AG08396 (cell line): ENCODE results near the gene SSC5D.
A peak's percentile ranks its signal among the peaks of the same experiment; 100 is the strongest.
"Not testable (repeated sequence)": the region's sequence is repeated elsewhere in the genome, so short reads cannot be mapped to it uniquely, and the experiment has no call there.

Experiments used
- DNase-seq: peaks from one replicate; pipeline ENCODE4 v3.0.0; 2012; ENCODE audit warnings: low spot score, mixed read lengths

The SSC5D gene

DNA sequence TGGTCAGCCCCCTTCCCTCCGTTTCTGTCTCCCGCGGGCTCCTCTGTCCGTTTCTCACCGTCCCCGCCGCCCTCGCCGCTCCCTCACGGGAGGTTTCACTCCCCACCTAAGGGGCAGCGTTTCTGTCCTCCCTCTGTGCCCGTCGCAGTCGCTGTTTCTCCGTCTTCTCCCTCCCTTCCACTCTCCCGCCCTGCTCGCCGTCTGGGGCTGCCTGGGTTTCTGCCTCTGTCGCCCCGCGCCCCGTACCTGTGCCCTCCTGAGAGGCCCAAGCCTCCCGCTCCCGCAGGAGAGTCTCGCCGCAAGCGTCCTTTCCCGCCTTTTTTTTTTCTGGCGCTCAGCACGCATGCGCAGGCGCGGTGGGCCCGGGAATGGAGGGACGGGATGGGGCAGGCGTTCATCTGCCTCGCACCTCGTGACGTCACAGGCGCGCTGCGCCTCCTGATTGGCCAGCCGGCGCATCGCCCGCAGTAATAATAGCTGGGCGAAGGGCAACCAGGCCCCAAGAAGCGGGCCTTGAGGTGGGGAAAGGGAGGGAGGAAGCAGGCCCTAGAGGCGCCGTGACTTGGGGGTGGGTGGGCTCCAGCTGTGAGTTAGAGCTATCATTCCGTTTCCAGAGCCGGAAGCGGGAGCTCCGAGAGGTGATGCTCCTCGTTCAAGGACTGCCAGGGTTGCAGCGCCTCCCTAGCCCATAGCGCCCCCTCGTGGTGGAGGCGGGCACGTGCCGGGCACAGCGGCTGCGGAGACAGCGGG is 15.4 kb downstream of the SSC5D start:
- peak; percentile 99 for DNase-seq

DNA sequence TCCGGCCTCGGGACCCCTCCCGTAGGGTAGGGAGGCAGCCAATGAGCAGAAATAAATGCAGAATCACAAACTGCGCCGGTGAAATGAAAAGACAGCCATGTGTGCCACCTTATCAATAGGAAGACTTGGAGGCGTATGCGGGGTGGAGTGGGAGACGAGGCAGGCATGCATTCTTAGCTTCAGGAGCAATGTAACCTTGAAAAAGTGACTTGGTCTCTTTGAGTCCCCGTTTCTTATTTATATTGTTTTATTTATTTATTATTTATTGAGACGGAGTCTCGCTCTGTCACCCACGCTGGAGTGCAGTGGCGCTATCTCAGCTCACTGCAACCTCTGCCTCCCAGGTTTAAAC is 16.0 kb downstream of the SSC5D start:
- DNase-seq = no peak

DNA sequence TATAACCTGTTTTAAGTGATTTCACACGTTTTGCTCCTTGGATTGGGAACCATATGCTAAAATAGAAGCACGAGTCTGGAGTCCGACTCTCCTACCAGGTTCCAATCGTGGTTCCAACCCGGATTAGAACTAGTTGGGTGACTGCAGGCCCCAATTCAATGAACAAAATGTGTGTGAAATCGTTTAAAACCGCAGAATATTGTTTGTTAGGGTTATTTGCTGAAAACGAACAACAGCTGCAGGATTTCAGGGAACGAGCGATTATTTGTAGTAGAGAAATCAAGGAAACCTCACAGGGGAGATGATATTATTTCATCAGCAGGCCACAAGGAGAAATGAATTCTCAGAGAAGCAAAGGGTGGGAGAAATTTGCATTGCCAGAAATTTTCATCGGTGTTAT is 16.7 kb downstream of the SSC5D start:
- DNase-seq = no peak

DNA sequence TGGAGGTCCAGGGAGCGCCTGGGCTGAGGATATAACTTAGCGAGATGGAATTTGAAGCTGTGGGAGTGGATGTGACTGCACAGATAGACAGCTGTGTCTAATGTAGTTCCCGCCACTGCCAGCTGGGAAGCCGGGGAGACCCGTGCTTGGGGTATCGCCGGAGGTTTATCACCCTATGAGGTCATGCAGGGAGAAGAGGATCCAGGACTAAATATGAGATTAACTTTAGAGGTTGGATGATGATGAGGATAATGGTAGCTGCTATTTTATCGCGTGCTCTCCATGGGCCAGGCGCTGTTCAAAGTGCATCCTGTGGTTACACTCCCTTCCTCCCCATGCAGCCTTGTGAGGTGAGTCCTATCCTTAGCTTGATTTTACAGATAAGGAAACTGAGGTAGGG is 19.9 kb downstream of the SSC5D start:
- DNase-seq = no peak

DNA sequence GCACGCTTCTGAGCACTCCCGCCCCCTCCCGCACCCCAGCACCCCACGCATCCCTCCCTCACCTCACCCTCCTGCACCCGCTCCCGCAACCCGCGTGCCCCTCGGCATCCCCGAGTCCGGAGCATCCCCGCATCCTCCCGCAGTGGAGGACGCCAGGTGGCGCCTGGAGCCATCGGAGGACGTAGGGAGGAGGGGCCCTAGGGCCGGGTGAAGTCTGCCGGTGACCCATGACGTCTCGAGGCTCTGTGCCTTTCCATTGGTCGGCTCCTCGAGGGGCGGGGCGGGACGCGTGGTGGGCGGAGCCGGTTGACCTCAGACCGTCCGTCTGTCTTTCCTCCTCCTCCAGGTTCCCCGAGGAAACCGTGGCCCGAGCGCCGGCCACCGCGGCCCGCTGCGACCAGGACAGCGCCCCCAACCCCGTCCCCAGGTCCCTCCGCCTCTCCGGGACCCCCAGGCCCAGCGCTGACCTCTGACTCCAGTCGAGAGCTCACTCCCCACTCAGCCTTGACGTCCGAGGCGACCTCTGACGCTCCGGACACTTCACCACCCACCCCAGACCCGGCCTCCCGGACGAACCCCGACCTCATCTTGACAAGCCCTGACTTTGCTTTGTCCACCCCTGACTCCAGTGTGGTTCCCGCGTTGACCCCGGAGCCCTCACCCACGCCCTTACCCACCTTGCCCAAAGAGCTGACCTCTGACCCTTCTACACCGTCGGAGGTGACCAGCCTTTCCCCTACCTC is 28.8 kb downstream of the SSC5D start:
- peak; percentile 100 for DNase-seq

DNA sequence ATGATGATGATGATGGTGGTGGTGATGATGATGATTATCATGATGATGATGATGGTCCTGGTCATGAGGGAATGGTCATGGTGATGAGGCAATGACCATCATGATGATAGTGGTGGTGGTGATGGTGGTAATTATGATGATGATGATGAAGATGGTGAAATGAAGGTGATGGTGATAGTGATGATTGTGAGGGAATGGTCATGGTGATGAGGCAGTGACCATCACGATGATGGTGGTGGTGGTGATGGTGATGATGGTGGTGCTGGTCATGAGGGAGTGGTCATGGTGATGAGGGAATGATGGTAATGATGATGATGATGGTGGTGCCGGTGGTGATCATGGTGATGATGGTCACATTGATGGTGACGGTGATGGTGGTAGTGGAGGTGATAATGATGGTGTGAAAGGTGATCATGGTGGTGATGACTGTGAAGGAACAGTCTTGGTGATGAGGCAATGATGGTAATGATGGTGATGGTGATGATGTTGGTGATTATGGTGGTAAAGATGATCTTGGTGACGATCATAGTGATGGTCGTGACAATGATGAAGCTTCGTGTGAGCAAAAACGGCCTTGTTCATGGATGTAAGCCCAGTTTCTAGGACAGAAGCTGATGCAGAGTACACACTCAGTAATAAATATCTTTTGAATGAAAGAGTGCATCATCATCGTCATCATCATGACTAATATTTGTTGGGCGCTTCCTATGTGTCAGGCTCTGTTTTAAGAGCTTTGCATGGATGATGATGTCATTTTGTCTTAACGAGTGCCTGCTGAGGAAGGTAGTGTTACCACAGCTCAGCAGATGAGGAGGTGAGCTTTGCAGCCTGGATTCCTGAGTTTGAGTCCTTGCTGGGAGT is 31.4 kb downstream of the SSC5D start:
- peak; percentile 80 for DNase-seq

DNA sequence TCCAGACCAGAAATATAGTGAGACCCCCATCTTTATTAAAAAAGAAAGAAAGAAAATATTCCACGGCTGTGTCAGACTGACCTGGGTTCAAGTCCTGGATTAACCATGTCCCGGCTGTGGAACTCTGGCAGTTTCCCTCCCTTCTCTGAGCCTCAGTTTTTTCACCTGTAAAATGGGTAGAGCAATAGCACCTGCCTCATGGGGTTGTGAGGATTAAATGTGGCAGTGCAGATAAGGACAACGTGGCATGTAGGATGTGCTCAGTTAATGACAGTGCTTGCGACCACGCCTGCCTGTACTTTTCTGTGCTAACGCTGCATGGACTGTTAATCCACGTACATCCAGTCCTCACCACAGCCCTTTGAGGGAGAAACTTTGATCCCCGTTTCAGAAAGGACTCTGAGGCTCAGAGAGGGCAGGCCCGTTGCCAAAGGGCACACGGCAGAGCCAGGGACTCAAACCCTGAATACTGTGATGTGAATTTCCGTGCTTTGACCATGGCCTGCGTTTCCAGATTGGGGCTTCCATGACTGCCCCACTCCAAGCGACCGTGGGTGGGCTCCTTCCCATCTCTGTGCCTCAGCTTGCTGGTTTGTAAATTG is 32.6 kb downstream of the SSC5D start:
- no peak for DNase-seq

DNA sequence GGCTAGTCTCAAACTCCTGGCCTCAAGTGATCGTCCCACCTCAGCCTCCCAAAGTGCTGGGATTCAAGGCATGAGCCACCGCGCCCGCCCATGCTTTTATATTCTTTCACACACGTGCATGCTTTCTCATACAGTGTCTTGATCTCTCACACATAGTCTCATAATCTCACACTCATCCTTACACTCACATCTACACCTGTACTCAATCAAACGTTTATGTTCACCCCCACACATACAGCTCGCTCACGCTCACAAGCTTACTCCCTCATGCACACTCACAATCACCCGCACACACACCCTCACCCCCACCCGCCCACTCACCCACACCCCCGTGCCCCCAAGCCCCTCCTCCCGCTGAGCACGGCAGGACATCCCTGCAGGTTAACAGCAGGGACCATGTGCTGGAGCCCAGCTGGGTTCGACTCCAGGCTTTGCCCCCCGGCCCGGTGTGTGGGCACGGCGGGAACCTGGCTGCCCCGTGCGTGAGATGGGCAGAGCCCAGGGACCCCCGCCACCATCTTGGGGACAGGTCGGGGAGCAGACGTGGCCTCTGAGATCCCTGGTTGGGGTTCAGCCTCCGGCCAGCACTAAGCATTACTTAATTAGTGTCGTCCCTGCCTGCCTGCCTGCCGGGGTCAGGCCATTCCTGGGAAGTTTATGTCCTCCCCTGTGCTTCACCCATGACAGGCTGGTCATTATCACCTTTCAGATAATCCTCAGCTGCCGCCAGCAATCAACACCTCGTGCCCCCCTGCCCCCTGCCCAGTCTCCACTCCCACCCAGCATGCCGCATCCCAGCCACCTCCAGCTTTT is 37.3 kb downstream of the SSC5D start:
- DNase-seq = no peak

DNA sequence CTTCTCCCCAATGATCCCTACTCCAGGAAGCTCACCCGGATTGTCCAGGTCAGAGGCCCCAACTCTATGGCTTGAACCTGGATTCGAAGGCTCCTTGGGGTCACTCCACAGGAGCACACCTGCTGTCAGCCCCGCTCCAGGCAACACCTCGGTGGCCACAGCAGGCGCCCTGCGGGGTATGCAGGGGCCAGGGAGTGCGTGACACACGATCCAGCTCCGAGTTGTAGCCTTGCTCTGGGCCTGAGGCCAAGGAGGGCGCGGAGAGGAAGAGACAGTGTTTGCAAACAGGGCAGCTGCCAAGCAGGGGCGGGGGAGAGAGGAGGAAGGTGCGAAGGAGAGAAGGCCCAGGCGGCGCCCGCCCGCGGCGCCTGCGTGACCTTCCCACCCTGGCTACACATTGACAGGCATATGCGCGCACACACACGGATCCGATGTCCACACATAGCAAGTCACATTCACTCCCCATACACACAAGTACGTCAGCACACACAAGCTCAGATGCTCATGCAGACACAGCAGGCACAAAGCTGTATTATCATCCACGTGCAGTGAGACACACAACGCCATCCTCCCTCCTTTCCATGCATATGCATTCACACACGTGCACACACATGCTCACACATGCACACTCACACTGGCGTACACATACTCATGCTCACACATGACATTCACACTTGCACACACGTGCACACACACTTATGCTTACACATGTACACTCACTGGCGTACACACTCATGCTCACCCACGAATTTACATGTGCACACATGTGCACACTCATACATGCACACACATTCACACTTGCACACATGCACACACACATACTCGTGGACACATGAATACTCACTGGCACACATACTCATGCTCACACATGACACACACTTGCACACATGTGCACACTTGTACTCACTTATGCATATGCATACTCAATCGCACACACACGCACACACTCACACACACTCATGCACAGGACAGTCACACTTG is 38.3 kb downstream of the SSC5D start:
- peak; percentile 72 for DNase-seq

DNA sequence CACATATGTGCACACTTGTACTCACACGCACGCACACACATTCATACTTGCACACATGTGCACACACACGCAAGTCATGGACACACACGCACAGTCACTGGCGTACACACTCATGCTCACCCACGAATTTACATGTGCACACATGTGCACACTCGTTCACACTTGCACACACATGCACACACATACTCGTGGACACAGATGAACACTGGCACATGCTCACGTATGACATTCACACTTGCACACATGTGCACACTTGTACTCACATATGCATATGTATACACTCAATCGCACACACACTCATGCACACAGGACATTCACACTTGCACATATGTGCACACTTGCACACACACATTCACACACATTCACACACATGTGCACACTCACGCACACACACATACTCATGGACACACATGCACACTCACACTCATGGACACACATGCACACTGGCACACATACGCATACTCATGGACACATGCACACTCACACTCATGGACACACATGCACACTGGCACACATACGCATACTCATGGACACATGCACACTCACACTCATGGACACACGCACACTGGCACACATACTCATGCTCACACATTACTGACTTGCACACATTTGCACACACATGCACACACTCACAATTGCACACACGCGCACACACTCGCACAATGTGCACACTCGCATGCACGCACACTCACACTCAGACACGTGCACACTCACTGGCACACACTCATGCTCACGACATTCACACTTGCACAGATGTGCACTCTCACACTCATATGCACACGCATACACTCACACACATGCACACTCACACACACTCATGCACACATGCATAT is 39.2 kb downstream of the SSC5D start:
- DNase-seq = no peak

DNA sequence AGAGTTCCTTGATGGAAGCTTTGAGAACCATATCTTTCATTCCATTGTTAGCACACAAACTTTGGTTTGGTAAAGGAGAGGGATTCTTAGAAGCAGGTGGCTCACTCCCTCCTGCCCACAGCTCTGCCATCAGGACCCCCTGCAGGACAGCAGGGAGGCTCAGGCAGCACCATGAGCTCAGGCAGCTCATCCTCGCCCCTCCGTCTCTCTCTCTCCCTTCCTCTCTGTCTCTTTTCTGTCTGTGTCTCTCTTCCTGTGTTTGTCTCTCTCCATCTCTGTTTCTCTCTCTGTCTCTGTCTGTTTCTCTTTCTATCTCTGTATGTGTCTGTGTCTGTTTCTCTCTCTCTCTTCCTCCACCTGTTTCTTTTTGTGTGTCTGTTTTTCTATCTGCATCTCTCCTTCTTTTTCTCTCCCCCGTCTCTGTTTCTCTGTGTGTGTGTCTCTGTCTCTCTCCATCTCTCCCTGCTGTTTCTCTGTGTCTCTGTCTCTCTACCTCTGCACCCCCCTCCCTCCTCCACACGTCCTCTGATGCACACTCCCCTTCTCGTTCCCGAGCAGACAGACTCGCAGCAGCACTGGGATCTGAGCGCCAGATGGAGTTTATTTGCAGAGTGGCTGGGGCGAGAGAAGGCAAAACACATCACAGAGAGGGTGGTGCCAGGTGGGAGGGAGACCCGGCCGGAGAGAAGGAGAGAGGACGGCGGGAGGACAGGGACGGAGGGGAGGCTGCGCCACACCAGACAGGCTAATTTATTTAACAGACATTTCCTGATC is 40.0 kb downstream of the SSC5D start:
- DNase-seq = no peak

DNA sequence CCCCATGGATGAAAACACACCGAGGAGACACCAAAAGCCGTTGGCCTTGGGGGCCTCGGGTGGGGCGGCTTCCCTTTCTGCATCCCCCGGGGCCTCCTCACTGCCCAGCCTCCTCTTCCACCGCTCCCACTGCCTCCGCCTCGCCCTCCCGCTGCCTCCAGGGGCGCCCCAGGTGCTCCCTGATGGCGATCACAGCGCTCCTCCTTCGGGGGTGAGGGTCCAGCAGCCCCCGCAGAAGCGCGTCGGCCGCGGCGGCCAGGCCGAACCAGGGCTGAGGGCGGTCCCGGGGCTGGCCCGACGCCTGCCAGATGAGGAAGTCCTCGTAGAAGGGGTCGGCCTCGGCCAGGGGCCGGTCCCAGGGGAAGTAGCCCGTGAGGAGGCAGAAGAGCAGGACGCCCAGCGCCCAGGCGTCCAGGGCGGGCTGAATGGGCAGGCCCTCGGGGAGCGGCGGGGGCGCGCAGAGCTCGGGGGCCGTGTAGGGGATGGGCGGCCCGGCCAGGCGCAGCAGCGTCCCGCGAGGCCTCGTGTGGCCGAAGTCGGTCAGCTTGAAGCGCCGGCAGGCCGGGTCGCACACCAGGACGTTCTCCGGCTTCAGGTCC is 41.5 kb downstream of the SSC5D start:
- DNase-seq = no peak

DNA sequence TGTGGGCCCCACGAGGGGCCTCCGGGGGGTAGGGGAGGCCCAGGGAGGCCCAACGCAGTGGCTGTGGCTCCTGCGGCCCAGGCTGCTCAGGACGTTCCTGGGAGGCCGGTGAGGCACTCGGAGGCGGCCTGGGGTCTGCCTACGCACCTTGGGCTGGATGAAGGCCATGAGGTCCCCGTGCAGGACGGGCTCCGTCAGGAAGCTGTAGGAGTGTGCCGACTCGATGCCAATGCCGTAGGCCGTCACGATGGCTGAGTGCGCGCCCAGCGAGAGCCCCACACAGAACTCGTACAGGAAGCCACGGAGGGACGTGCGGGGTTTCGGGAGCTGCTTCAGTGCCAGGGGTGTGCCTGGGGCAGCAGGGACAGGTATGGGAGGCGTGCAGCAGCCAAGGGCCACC is 42.8 kb downstream of the SSC5D start:
- DNase-seq = no peak

DNA sequence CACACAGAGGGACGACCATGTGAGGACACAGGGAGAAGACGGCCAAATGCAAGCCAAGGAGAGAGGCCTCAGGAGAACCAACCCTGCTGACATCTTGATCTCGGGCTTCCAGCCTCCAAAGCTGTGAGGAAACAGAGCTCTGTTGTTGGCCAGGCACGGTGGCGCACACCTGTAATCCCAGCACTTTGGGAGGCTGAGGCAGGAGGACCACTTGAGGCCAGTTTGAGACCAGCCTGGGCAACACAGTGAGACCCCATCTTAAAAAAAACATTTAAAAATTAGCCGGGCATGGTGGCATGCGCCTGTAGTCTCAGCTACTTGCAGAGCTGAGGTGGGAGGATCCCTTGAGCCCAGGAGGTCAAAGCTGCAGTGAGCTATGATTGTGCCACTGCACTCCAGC is 46.0 kb downstream of the SSC5D start:
- not testable (repeated sequence) for DNase-seq

DNA sequence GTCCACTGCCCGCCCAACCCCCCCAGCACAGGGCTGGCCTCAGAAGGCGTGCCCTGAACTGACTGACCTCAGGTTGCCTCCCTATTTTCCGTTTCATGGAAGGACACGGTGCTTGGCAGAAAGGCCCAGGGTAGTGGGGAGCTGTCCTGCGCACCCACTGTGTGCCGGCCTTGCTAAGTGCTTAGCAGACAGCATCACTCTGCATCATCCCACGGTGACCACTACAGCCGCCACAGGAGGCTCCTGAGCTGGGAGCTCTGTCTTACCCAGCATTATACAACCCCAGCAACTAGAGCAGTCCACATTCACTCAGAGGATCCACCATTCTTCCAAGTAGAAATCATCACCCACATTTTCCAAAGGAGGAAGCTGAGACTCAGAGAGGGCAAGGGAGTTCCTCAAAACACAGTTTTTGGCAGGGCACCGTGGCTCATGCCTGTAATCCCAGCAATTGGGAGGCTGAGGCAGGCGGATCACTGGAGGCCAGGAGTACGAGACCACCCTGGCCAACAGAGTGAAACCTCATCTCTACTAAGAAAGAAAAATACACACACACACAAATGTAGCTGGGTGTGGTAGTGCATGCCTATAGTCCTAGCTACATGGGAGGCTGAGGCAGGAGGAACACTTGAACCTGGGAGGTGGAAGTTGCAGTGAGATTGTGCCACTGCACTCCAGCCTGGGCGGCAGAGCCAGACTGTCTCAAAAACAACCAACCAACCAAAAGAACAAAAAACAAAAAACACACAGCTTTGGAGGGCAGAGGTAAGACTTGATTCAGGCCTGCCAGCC is 47.1 kb downstream of the SSC5D start:
- DNase-seq = no peak

DNA sequence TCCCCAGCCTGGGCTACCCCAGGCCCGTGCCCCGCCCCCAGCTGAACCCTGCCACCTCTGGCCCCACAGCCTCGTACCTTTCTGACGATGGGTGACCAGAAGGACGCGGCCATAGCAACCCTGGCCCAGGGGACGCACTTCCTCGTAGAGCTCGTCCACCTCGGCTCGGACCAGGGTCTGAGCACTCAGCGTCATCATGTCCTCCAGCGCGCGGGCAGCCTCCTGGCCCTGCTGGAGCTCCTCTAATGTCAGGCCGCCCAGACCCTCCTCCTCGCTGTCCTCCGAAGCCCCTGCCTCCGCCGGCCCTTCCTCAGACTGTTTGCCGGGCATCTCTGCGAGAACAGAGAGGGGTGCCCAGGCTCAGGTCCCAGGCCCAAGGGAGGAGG is 47.7 kb downstream of the SSC5D start:
- DNase-seq = no peak

DNA sequence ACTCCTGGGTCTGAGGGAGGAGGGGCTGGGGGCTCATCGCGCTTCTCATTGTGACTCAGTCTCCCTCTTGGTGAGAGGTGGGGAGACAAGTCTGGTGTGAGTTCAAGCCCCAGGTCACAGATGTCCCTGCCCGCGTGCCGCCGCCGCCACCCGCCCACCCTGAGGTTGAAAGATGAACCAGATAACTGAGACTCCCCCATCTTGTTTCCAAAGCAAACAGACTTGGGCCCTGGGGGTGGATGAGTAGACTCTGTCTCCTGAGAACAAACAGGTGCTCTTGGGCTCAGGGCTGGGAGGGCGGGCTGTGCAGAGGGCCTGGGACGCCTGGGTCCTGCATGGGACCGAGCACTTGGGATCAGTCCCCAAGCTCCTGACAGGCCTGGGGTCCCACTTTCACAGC is 48.1 kb downstream of the SSC5D start:
- no peak for DNase-seq
